Left kidney (tissue), 2 donors: ENCODE data around the gene FNIP2. TPM values are rescaled to one million over a fixed set of nuclear protein-coding genes. Genes with fewer than 3 reads are reported as not detected.
"Not testable (repeated sequence)": the region's sequence is repeated elsewhere in the genome, so short reads cannot be mapped to it uniquely, and the experiment has no call there.

ENCODE experiments used
- DNase-seq: peaks from one replicate; pipeline ENCODE4 v3.0.0-alpha.2; 2013
- polyA plus RNA-seq: library from polyadenylated mRNA; unstranded; fragments of 120-200 nt; gene quantifications from one replicate; pipeline ENCODE4 v1.2.1, GENCODE V29; 2013; ENCODE audit not compliant: insufficient read length

FNIP2 gene
- polyA plus RNA-seq, 1 donor, result 46.8 TPM

DNA sequence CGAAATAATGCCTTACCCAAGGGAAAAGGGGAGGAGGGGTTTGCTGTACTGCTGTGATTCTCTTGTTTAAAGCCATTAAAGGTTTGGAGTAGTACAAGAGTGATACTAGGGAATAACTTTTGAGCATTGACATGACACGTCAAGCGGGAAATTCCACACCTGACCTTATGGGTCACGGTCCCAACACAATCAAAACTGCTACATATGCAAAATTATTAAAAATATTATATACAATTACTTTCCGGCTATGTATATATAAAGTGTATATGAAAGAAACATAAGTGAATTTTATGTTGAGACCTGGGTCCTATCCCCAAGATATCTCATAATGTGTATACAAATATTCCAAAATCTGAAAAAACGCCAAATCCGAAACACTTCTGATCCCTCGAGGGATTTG lies 21.0 kb downstream of the FNIP2 start:
- no peak for DNase-seq

- no peak for DNase-seq
These were observed 24.2 kb downstream of the FNIP2 start for GRCh38 chr4:158793021-158793420.

DNA sequence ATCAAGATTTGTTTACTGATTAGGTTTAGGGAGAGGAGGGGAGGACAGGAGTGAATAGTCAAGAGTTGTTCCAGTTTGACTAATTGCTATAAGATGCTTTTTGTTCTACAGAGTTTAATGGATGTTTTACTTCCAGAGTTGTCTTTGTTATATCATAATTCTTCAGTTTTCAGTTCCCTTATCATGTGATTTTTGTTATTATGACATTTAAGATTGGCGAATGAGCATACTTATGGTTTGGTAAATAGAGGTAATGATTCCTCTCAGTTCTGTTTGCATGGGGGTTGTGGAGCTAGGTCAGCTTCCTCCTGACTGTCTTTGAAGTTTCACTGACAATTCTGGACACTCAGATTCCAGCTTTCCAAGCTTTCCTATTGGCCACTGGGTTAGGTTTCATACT lies 24.6 kb downstream of the FNIP2 start:
- DNase-seq, result not testable (repeated sequence)

- no peak for DNase-seq
These were observed 27.7 kb downstream of the FNIP2 start for GRCh38 chr4:158796370-158797140.

DNA sequence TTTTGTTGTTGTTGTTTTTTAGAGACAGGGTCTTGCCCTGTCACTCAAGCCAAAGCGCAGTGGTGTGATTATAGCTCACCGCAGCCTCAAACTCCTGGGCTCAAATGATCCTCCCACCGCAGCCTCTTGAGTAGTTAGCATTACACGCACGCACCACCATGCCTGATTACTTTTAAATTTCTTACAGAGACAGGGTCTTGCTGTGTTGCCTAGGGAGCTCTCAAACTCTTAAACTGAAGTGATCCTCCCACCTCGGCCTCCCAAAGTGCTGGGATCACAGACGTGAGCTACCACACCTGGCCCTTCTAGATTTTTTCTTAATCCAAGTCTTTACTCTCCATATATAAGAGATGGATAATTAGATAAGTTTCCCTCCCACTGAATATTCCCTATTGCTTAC lies 29.2 kb downstream of the FNIP2 start:
- no peak for DNase-seq

- no peak for DNase-seq
These were observed 30.4 kb downstream of the FNIP2 start for GRCh38 chr4:158799013-158799770.

DNA sequence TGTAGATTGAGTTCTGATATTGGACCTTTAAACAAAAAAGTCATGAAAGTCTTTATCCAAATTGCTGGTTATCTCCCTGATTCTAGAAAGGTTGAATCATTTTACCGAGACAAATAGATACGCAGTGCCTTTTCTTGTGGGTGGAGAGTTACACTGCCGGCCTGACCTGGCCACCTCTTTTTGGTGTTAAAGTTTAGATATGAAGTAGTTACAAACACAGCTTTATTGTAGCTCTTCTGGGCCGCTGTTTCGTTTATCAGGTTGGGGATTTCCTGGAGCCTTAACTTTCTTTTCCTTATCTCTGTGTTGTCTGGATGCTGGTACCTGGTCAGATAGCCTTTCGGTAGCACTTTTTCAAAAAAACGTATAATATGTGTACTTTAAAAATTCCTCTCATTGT lies 31.0 kb downstream of the FNIP2 start:
- no peak for DNase-seq

DNA sequence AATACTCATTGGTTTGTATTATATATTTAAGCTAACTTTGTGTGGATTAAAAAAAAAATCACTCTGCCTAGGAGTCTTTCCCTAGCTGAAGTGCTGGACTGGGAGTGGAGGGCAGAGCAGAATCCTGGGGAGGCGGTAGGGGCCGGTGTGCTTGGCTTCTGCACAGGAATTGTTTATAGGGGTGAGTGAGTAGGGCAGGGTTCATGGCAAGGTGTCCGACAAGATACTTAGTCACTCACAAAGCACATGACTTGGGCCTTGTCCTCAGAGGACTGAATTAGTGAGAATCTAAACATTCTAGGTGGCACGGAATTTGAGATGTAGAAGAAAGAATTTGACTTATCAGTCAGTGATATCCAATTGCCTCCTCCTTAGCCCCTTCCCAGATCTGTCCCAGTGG lies 32.2 kb downstream of the FNIP2 start:
- DNase-seq, result no peak

DNA sequence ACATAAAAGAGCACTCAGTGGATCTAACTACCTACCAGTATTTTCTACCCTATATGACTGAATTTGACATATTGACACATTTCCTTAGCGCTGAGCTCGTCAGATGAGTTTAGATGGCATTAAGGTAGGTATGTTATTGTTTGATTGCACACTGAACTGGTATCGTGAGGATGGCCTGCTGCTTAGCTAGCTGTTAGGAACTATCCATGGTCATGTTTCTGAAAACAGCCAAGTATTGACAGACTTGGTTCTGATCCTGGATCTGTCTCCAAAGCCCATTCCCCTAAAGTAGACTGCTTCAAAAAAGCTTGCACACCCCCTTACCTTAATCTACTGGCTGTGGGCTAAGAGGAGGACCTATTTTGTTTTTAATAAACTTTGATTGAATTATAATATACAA lies 32.9 kb downstream of the FNIP2 start:
- no peak for DNase-seq

GRCh38 chr4:158802914-158803313 lies 34.1 kb downstream of the FNIP2 start:
- DNase-seq, result no peak

- DNase-seq, result no peak
These were observed 37.0 kb downstream of the FNIP2 start for GRCh38 chr4:158805635-158806471.

DNA sequence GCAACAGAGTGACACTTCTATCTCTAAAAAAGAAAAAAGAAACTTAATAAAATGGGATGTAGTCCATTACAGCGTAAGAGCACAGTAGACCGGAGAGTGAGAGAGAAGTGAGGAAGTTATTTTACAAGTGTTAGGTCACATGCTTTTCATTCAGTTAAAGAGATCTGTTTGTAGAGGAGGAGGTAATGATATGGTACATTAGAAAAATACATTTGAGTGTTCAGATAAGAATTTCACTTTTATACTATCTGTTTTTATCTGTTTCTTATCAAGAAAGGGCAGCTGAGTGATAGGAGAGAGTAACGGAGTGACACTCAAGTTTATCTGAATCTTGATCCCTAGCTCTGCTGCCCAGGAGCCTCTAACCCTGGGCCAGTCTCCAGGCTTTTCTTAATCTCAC lies 38.9 kb downstream of the FNIP2 start:
- DNase-seq, result no peak

DNA sequence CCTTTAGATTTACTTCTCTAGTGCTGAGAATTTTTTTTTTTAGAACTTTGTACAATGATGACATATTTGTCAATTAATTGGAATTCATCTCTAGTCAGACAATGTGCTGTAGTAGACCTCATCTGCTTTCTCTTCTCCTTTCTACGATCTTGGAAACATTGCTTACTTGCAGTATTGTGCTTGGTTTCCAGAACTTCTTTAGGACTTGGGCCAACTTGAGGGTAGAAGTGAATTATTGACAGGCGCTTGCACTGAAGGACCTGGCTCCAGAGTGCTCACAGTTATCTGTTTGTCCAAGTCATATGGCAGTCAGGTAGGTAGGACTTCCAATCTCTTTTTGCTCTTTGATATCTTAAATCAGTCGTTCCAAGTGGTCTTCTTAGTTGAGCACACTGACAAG lies 39.6 kb downstream of the FNIP2 start:
- no peak for DNase-seq

DNA sequence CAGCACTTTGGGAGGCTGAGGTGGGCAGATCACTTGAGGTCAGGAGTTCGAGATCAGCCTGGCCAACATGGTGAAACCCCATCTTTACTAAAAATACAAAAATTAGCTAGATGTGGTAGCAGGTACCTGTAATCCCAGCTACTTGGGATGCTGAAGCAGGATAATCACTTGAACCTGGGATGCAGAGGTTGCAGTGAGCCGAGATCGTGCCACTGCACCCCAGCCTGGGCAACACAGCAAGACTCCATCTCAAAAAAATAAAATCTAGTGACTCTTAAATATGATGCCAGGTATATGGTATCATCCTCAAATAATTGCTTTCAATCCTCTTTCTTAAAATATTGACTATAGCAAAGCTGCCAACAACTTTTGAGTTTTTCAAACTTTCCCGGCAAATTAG lies 40.4 kb downstream of the FNIP2 start:
- DNase-seq, result not testable (repeated sequence)

DNA sequence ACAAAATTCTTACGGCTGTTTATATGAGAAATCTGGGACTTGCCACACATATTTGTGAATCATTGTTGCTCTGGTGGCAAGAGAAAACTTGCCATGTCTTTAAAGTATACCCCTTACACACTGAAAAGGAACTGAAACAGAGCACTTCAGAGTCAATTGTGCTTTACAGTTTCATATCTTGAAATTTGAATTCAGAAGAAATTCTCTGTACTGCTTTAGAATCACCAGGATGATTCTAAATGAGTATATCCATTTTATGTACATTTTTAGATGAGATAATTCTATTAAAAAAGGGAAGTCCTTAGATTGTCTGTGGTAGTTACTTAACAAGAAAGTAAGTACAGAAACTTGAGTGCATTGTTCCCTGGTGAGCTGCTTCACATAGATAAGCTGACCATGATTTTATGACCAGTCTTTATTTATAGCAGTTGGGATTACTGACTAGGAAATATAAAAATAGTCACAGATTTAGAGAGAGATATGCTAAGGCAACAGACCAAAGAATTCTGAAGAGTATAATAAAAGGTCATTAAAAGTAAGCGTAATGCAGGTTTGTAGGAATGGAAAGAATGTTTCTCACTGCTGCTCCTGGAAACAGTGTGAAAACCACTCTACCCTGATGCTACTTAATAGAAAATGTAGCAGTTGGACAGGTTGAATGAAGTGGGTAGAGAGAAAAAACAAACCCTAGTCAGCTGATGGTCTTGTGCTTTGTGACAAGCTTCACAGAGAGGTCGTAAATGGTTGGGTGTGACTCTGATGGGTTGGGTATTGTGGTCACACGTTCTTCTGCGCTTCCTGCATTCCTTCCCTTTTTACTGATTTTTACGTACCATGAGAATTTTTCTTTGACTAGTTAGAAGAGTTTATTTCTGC lies 41.0 kb downstream of the FNIP2 start:
- DNase-seq, result no peak

- no peak for DNase-seq
These were observed 41.8 kb downstream of the FNIP2 start for GRCh38 chr4:158810487-158811215.

- DNase-seq, result no peak
These were observed 42.4 kb downstream of the FNIP2 start for GRCh38 chr4:158811216-158811540.

DNA sequence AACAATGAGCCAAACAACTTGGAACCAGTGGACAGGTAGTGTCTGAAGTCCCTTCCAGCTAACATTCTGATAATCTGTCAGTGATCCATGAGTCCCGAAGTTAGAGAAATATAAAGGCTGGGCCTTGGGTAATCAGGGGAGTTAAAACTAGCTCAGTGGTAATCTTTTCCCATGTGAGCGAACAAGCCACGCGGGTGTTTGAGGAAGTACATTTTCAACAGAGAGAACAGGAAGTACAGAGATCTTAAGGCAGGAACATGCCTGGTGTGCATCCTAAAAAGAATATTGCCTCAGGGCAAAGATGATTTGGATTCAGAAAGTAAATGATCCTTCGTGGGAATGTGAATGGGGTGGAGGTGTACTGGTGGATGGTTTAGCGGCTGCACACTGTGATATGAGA lies 42.9 kb downstream of the FNIP2 start:
- no peak for DNase-seq

DNA sequence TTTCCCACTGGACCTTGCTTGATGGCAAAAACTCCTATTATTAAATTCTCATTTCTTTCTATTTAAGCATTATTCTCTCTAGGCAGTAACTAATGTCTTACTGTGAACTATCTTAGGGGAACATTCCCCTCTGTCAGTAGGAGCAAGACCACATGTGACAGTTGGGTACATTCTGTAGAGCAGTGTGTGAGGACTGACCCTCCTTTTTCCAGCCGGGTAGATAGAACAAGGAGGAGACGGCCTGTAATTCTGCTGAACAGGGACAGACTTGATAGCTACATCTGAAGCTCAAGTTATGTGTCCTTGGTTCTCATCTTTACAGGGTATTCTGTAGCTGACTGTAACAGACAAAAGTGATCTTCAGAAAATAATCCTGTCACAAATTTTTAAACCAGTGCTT lies 43.3 kb downstream of the FNIP2 start:
- DNase-seq, result no peak

DNA sequence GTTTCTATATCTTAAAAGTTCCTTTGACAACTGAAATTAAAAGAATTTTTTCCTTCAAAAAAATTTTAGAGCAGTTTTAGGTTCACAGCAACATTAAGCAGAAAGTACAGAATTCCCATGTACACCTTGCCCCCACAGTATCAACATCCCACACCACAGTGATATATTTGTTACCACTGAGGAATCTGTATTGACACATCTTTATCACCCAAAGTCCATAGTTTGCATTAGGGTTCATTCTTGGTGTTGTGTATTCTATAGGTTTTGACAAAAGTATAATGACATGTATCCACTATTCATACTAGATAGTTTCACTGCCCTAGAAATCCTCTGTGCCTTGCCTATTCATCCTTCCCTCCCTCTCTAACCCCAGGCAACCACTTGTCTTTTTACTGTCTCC lies 43.7 kb downstream of the FNIP2 start:
- DNase-seq, result no peak

GRCh38 chr4:158813113-158813512 lies 44.3 kb downstream of the FNIP2 start:
- DNase-seq, result no peak
